NB4 (cell line): ENCODE measurements around the gene SMCHD1.

ENCODE experiments used
- POLR2A ChIP-seq: IDR thresholded peaks from 2 replicates; pipeline ENCODE4 v1.6.1; 2011; ENCODE audit warnings: mild to moderate bottlenecking; ENCODE audit not compliant: insufficient read length; ENCODE audit errors: extremely low read depth
- TF ChIP-seq, protein P1 (sequence below): IDR thresholded peaks from 2 replicates; pipeline ENCODE4 v1.6.1; 2011; ENCODE audit warnings: low read depth, low read length
- TF ChIP-seq, protein P2 (sequence below): IDR thresholded peaks from one replicate; pipeline ENCODE4 v1.5.1; 2012; ENCODE audit warnings: low read depth, low read length

DNA sequence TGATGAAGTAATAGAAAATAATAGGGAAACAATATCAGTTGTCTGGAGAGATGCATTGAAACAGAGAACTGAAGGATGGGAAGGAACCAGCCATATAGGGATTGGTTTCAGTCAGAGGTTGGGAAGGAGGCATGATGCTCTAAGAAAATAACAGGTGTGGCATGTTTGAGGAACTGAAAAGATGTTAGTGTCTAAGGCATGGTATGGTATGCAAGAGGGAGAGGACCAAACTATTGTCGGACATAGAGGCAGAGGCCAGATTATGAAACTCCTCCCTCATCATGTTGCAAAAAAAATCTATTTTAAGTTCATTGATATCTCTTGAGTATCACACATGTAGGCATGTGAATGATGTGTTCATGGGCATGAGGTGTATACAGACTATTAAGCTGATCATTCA lies 142.4 kb downstream of the SMCHD1 start:
- TF ChIP-seq POLR2A: no peak
- TF ChIP-seq, protein P1, sequence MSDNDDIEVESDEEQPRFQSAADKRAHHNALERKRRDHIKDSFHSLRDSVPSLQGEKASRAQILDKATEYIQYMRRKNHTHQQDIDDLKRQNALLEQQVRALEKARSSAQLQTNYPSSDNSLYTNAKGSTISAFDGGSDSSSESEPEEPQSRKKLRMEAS: no peak
- TF ChIP-seq, protein P2, sequence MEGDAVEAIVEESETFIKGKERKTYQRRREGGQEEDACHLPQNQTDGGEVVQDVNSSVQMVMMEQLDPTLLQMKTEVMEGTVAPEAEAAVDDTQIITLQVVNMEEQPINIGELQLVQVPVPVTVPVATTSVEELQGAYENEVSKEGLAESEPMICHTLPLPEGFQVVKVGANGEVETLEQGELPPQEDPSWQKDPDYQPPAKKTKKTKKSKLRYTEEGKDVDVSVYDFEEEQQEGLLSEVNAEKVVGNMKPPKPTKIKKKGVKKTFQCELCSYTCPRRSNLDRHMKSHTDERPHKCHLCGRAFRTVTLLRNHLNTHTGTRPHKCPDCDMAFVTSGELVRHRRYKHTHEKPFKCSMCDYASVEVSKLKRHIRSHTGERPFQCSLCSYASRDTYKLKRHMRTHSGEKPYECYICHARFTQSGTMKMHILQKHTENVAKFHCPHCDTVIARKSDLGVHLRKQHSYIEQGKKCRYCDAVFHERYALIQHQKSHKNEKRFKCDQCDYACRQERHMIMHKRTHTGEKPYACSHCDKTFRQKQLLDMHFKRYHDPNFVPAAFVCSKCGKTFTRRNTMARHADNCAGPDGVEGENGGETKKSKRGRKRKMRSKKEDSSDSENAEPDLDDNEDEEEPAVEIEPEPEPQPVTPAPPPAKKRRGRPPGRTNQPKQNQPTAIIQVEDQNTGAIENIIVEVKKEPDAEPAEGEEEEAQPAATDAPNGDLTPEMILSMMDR: no peak
